ENCODE data around the gene OR51S1. TPM values are rescaled to one million over a fixed set of nuclear protein-coding genes. Genes with fewer than 3 reads are reported as not detected.
A peak's percentile ranks its signal among the peaks of the same experiment; 100 is the strongest.
"Not testable (repeated sequence)": the region's sequence is repeated elsewhere in the genome, so short reads cannot be mapped to it uniquely, and the experiment has no call there.

OR51S1 gene
- total and polyA plus RNA-seq, 2 experiments from 2014 or later: not detected

- WGBS, 2 experiments (ENCODE audit: low coverage in 1 of 2, low lambda C conversion rate in 2 of 2, missing lambda C conversion rate in 2 of 2): 19 to 25% methylated on average over 4 of the region's 4 CpGs
- no peaks in the 10 kb centered on the region for H3K4me1 ChIP-seq (ENCODE audit: insufficient read depth)
- TF ChIP-seq EZH2 (IDR thresholded peaks at IDR 0.05; ENCODE audit: insufficient read depth, poor library complexity, severe bottlenecking) (no peak), EZH2phosphoT487 (IDR thresholded peaks at IDR 0.05; ENCODE audit: insufficient read depth, low read depth) (no peak)
- no peaks in the 10 kb centered on the region for H3K79me2 ChIP-seq (ENCODE audit: insufficient read depth)
- no peak overlapping the region for H3K4me3 ChIP-seq
- no peaks in the 10 kb centered on the region for H4K20me1 ChIP-seq (ENCODE audit: insufficient read depth)
- no peaks in the 10 kb centered on the region for H3F3A ChIP-seq (ENCODE audit: insufficient read depth)
- in situ Hi-C loops (cut with MboI): no loop called here
- no peak overlapping the region for H3K4me2 ChIP-seq (ENCODE audit: unreplicated experiment)
- H2AFZ ChIP-seq: no peak overlapping the region
- H3K9me2 ChIP-seq (ENCODE audit: insufficient read depth): no peaks in the 10 kb centered on the region
- no peaks in the 10 kb centered on the region for H3K9me3 ChIP-seq (ENCODE audit: low read depth)
- no peak overlapping the region for H3K9ac ChIP-seq
- no peak overlapping the region for H3K27ac ChIP-seq
- peak; percentile 2 for DNase-seq
- H3K27me3 ChIP-seq (replicated peaks; ENCODE audit: insufficient read depth): no peaks in the 10 kb centered on the region; the same call in 1 of the 2 replicates
- no peaks in the 10 kb centered on the region for H3K36me3 ChIP-seq (ENCODE audit: low read depth)
These were observed 32.2 kb upstream of the OR51S1 start for GRCh38 chr11:4881188-4881587.

DNA sequence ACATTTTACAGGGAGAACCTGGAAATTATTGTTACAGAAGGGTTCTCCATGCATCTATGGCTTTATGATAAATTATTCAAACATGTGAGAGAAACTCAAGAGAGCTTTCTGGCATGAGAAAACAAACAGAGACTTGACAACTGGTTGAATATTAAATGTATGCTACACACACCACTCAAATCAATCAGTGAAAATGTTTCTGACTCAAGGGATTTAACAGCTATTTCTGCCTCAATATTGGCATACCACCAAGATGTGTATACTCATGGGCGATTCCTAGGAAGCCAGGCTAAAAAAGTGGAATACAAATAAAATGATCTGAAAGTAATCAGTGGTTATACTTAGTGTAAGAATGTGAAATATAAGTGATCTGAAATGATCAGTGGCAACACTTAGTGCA is 16.8 kb upstream of the OR51S1 start:
- Histone ChIP-seq H3K4me1 (ENCODE audit: insufficient read depth) (no peaks in the 10 kb centered on the region), H3K36me3 (ENCODE audit: low read depth) (no peaks in the 10 kb centered on the region), H3K9me3 (ENCODE audit: low read depth) (peaks cover 6% of the 10 kb centered on the region), H3K4me3 (no peak overlapping the region), H2AFZ (no peak overlapping the region), H3K9ac (no peak overlapping the region), H3K4me2 (ENCODE audit: unreplicated experiment) (no peak overlapping the region), H3F3A (ENCODE audit: insufficient read depth) (no peaks in the 10 kb centered on the region), H3K27me3 (replicated peaks; ENCODE audit: insufficient read depth) (no peaks in the 10 kb centered on the region), H3K27ac (no peak overlapping the region), H3K9me2 (ENCODE audit: insufficient read depth) (no peaks in the 10 kb centered on the region), H3K79me2 (ENCODE audit: insufficient read depth) (no peaks in the 10 kb centered on the region), H4K20me1 (ENCODE audit: insufficient read depth) (no peaks in the 10 kb centered on the region)
- 0 to 3% methylated on average over 1 of the region's 1 CpG for WGBS, 2 experiments (ENCODE audit: low coverage in 1 of 2, low lambda C conversion rate in 2 of 2, missing lambda C conversion rate in 2 of 2)
- DNase-seq: no peak
- no peak for TF ChIP-seq EZH2 (IDR thresholded peaks at IDR 0.05; ENCODE audit: insufficient read depth, poor library complexity, severe bottlenecking)
- TF ChIP-seq EZH2phosphoT487 (IDR thresholded peaks at IDR 0.05; ENCODE audit: insufficient read depth, low read depth): no peak
- in situ Hi-C loops (cut with MboI): no loop called here

GRCh38 chr11:4863876-4864275 is 14.9 kb upstream of the OR51S1 start:
- Histone ChIP-seq H3F3A (ENCODE audit: insufficient read depth) (no peaks in the 10 kb centered on the region), H2AFZ (no peak overlapping the region), H3K27ac (no peak overlapping the region), H3K27me3 (replicated peaks; ENCODE audit: insufficient read depth) (no peaks in the 10 kb centered on the region), H4K20me1 (ENCODE audit: insufficient read depth) (no peaks in the 10 kb centered on the region), H3K36me3 (ENCODE audit: low read depth) (no peaks in the 10 kb centered on the region), H3K9me3 (ENCODE audit: low read depth) (peaks cover 6% of the 10 kb centered on the region), H3K79me2 (ENCODE audit: insufficient read depth) (no peaks in the 10 kb centered on the region), H3K9me2 (ENCODE audit: insufficient read depth) (no peaks in the 10 kb centered on the region), H3K9ac (no peak overlapping the region), H3K4me2 (ENCODE audit: unreplicated experiment) (no peak overlapping the region), H3K4me3 (no peak overlapping the region), H3K4me1 (ENCODE audit: insufficient read depth) (no peaks in the 10 kb centered on the region)
- in situ Hi-C loops (cut with MboI): no loop called here
- no peak for TF ChIP-seq EZH2 (IDR thresholded peaks at IDR 0.05; ENCODE audit: insufficient read depth, poor library complexity, severe bottlenecking)
- TF ChIP-seq EZH2phosphoT487 (IDR thresholded peaks at IDR 0.05; ENCODE audit: insufficient read depth, low read depth): no peak
- no peak for DNase-seq
- 2 to 3% methylated on average over 4 of the region's 4 CpGs for WGBS, 2 experiments (ENCODE audit: low coverage in 1 of 2, low lambda C conversion rate in 2 of 2, missing lambda C conversion rate in 2 of 2)

DNA sequence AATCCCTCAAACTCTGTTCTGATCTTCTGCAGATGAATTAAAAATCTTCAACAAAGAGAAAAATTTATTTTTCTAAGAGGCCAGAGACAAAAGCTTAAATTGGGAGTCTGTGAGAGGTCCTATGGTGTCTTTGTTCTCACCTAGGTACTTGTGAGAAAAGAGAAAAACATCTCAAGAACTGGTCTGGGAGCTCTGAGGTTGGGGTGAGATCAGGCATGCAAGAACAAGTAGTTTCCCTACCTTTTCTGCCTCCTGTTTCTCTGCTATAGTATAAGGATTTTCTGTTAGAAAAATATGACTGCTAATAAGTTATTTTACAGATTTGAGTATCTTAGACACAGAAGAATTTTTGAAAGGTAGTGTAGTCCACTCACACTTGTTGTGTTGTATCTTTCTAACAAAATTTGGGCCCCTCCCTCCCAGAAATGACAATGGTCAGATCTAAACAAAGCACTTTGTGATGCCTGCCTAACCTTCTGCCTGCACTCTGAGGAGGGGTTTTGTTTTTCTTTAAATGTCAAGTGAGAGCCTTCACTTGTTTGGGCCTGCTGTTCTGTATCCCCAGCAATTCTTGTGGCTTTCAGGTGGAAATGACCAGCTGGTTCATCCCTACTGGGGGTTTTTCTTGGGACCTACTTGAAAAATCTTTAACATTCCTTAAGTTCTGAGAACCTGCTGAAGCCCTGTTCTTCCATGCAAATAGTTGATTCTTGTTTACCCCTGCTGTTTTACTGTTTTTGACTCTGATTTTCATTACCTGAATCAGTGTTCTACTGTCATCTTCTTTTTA is 13.6 kb upstream of the OR51S1 start:
- Histone ChIP-seq H3F3A (ENCODE audit: insufficient read depth) (no peaks in the 10 kb centered on the region), H2AFZ (no peak overlapping the region)
- DNase-seq: no peak

GRCh38 chr11:4854286-4854685 is 5.3 kb upstream of the OR51S1 start:
- H3K4me1 ChIP-seq (ENCODE audit: insufficient read depth); H3K79me2 ChIP-seq (ENCODE audit: insufficient read depth); H4K20me1 ChIP-seq (ENCODE audit: insufficient read depth); in situ Hi-C loops (cut with MboI); H3K4me2 ChIP-seq (ENCODE audit: unreplicated experiment); H2AFZ ChIP-seq; H3K9me2 ChIP-seq (ENCODE audit: insufficient read depth); H3K36me3 ChIP-seq (ENCODE audit: low read depth); DNase-seq; H3K9ac ChIP-seq; H3K27me3 ChIP-seq (replicated peaks; ENCODE audit: insufficient read depth); H3K9me3 ChIP-seq (ENCODE audit: low read depth); H3F3A ChIP-seq (ENCODE audit: insufficient read depth); H3K27ac ChIP-seq; H3K4me3 ChIP-seq: not testable (repeated sequence)
- 35 to 45% methylated on average over 7 of the region's 7 CpGs for WGBS, 2 experiments (ENCODE audit: low coverage in 1 of 2, low lambda C conversion rate in 2 of 2, missing lambda C conversion rate in 2 of 2)

More for the DNA sequence above, 13.6 kb upstream of the OR51S1 start:
- Histone ChIP-seq H4K20me1 (ENCODE audit: insufficient read depth) (no peaks in the 10 kb centered on the region), H3K4me3 (no peak overlapping the region), H3K4me1 (ENCODE audit: insufficient read depth) (no peaks in the 10 kb centered on the region), H3K9ac (no peak overlapping the region), H3K9me2 (ENCODE audit: insufficient read depth) (no peaks in the 10 kb centered on the region), H3K36me3 (ENCODE audit: low read depth) (no peaks in the 10 kb centered on the region), H3K4me2 (ENCODE audit: unreplicated experiment) (no peak overlapping the region), H3K9me3 (ENCODE audit: low read depth) (peaks cover 6% of the 10 kb centered on the region), H3K79me2 (ENCODE audit: insufficient read depth) (no peaks in the 10 kb centered on the region), H3K27ac (no peak overlapping the region), H3K27me3 (replicated peaks; ENCODE audit: insufficient read depth) (no peaks in the 10 kb centered on the region)
- in situ Hi-C loops (cut with MboI): no loop called here
- TF ChIP-seq EZH2phosphoT487 (IDR thresholded peaks at IDR 0.05; ENCODE audit: insufficient read depth, low read depth) (no peak), EZH2 (IDR thresholded peaks at IDR 0.05; ENCODE audit: insufficient read depth, poor library complexity, severe bottlenecking) (no peak)
